Hepatocyte (in vitro differentiated cells): ENCODE data around the gene IQCF6. TPM values are rescaled to one million over a fixed set of nuclear protein-coding genes. Genes with fewer than 3 reads are reported as not detected.
"Not testable (repeated sequence)": the region's sequence is repeated elsewhere in the genome, so short reads cannot be mapped to it uniquely, and the experiment has no call there.

Source experiments
- DNase-seq: peaks from one replicate; pipeline ENCODE4 v3.0.0-alpha.2; 2016; ENCODE audit warnings: low spot score
- H2AFZ ChIP-seq: fragments of 200-600 bp; sonication (generic); 2 replicates; pipeline ENCODE4 v1.6.0; 2016; ENCODE audit warnings: antibody characterized with exemption, mild to moderate bottlenecking
- H3K27ac ChIP-seq: fragments of 200-600 bp; sonication (generic); 2 replicates; pipeline ENCODE4 v1.5.1; 2016; ENCODE audit warnings: mild to moderate bottlenecking
- H3K27me3 ChIP-seq: fragments of 200-600 bp; sonication (generic); 2 replicates; pipeline ENCODE4 v1.6.1; 2016
- H3K36me3 ChIP-seq: fragments of 200-600 bp; sonication (generic); replicated peaks from 2 replicates; pipeline ENCODE4 v1.5.1; 2016; ENCODE audit warnings: low read depth; ENCODE audit not compliant: insufficient read depth
- H3K4me1 ChIP-seq: fragments of 200-600 bp; sonication (generic); 2 replicates; pipeline ENCODE4 v1.5.1; 2016; ENCODE audit warnings: mild to moderate bottlenecking, moderate library complexity; ENCODE audit not compliant: insufficient read depth
- H3K4me2 ChIP-seq: fragments of 200-600 bp; sonication (generic); 2 replicates; pipeline ENCODE4 v1.6.0; 2016
- H3K4me3 ChIP-seq: fragments of 200-600 bp; sonication (generic); 2 replicates; pipeline ENCODE4 v1.5.1; 2016; ENCODE audit warnings: mild to moderate bottlenecking
- H3K79me2 ChIP-seq: fragments of 200-600 bp; sonication (generic); 2 replicates; pipeline ENCODE4 v1.6.0; 2017; ENCODE audit warnings: mild to moderate bottlenecking
- H3K9me2 ChIP-seq: fragments of 200-600 bp; sonication (generic); replicated peaks from 2 replicates; pipeline ENCODE4 v1.6.0; 2017; ENCODE audit warnings: mild to moderate bottlenecking; ENCODE audit not compliant: insufficient read depth
- H3K9me3 ChIP-seq: fragments of 200-600 bp; sonication (generic); 2 replicates; pipeline ENCODE4 v1.5.1; 2016; ENCODE audit warnings: low read depth, mild to moderate bottlenecking
- H4K20me1 ChIP-seq: fragments of 200-600 bp; sonication (generic); 2 replicates; pipeline ENCODE4 v1.6.0; 2016; ENCODE audit warnings: mild to moderate bottlenecking; ENCODE audit not compliant: insufficient read depth, poor library complexity, severe bottlenecking
- CTCF ChIP-seq: fragments of 200-600 bp; sonication (generic); IDR thresholded peaks from 2 replicates; pipeline ENCODE4 v1.5.1; 2016; ENCODE audit warnings: antibody characterized with exemption, mild to moderate bottlenecking; ENCODE audit not compliant: poor library complexity
- EZH2 ChIP-seq: fragments of 200-600 bp; sonication (generic); IDR thresholded peaks from 2 replicates; pipeline ENCODE4 v1.6.1; 2016; ENCODE audit warnings: antibody characterized with exemption, mild to moderate bottlenecking, borderline replicate concordance
- EZH2phosphoT487 ChIP-seq: fragments of 200-600 bp; sonication (generic); IDR thresholded peaks from one replicate; pipeline ENCODE4 v1.6.1; 2018; ENCODE audit warnings: antibody characterized with exemption, mild to moderate bottlenecking, low read depth, moderate library complexity; ENCODE audit not compliant: unreplicated experiment, severe bottlenecking
- WGBS: methylation state at CpG from one replicate; pipeline ENCODE4 v1.1.6; 2016; ENCODE audit warnings: low lambda C conversion rate; ENCODE audit errors: missing lambda C conversion rate; 5-methylcytosine and 5-hydroxymethylcytosine counted together
- polyA plus RNA-seq: library from polyadenylated mRNA; unstranded; fragments of >200 nt; fragmentation: Nextera tagmentation; extraction: Ambion mirVana; gene quantifications from 2 replicates; pipeline ENCODE4 v1.2.1, GENCODE V29; 2016
- total RNA-seq: library from RNA; depleted of rRNA; stranded (reverse); fragments of >200 nt; gene quantifications from 2 replicates; pipeline ENCODE4 v1.2.3, GENCODE V29; 2014

IQCF6 gene
- total and polyA plus RNA-seq, 2 experiments from 2014 or later, result not detected

DNA sequence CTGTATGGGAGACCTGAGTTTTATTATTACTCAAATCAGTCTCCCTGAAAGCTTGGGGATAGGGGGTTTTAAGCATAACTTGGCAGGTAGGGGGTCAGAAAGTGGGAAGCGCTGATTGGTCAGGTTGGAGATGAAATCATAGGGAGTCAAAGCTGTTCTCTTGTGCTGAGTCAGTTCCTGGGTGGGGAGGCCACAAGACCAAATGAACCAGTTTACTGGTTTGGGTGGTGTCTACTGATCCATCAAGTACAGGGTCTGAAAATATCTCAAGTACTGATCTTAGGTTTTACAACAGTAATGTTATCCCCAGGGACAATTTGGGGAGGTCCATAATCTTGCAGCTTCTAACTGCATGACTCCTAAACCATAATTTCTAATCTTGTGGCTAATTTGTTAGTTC lies 17.8 kb upstream of the IQCF6 start:
- TF ChIP-seq CTCF, result no peak
- TF ChIP-seq EZH2, result no peak
- no peak for TF ChIP-seq EZH2phosphoT487
- Histone ChIP-seq H3K36me3 (no peaks in the 10 kb centered on the region), H2AFZ (no peak overlapping the region), H3K27ac (no peak overlapping the region), H3K27me3 (peaks cover 12% of the 10 kb centered on the region), H4K20me1 (no peaks in the 10 kb centered on the region), H3K9me3 (no peaks in the 10 kb centered on the region), H3K4me2 (no peak overlapping the region), H3K4me3 (no peak overlapping the region), H3K4me1 (no peaks in the 10 kb centered on the region), H3K79me2 (no peaks in the 10 kb centered on the region), H3K9me2 (no peaks in the 10 kb centered on the region)
- no peak for DNase-seq
- 100% methylated on average over 1 of the region's 1 CpG for whole genome bisulfite sequencing

- H3K4me2 ChIP-seq, result no peak overlapping the region
- H4K20me1 ChIP-seq, result no peaks in the 10 kb centered on the region
- 40% methylated on average over 2 of the region's 2 CpGs for WGBS
- no peaks in the 10 kb centered on the region for H3K79me2 ChIP-seq
- no peak overlapping the region for H3K4me3 ChIP-seq
- H3K36me3 ChIP-seq, result no peaks in the 10 kb centered on the region
- no peaks in the 10 kb centered on the region for H3K9me3 ChIP-seq
- no peak overlapping the region for H3K27ac ChIP-seq
- no peak for DNase-seq
- peaks cover 12% of the 10 kb centered on the region for H3K27me3 ChIP-seq
- H3K9me2 ChIP-seq, result no peaks in the 10 kb centered on the region
- no peak for TF ChIP-seq EZH2
- H2AFZ ChIP-seq, result no peak overlapping the region
- no peaks in the 10 kb centered on the region for H3K4me1 ChIP-seq
Measured at GRCh38 chr3:51794206-51794605, 15.2 kb upstream of the IQCF6 start.

- no peak overlapping the region for H2AFZ ChIP-seq
- DNase-seq, result no peak
- no peaks in the 10 kb centered on the region for H3K4me1 ChIP-seq
- H3K4me3 ChIP-seq, result no peak overlapping the region
- H3K27ac ChIP-seq, result no peak overlapping the region
- H3K27me3 ChIP-seq, result peaks cover 12% of the 10 kb centered on the region
- no peaks in the 10 kb centered on the region for H3K79me2 ChIP-seq
- no peaks in the 10 kb centered on the region for H3K9me2 ChIP-seq
- no peak overlapping the region for H3K4me2 ChIP-seq
- no peaks in the 10 kb centered on the region for H3K9me3 ChIP-seq
- H3K36me3 ChIP-seq, result no peaks in the 10 kb centered on the region
- no peak for TF ChIP-seq EZH2
- no peak for TF ChIP-seq EZH2phosphoT487
- no peak for TF ChIP-seq CTCF
- 86% methylated on average over 7 of the region's 7 CpGs for WGBS
- no peaks in the 10 kb centered on the region for H4K20me1 ChIP-seq
Measured at GRCh38 chr3:51792206-51792605, 13.2 kb upstream of the IQCF6 start.

GRCh38 chr3:51789437-51789836 lies 10.4 kb upstream of the IQCF6 start:
- H3K4me3 ChIP-seq, result no peak overlapping the region
- no peaks in the 10 kb centered on the region for H3K79me2 ChIP-seq

DNA sequence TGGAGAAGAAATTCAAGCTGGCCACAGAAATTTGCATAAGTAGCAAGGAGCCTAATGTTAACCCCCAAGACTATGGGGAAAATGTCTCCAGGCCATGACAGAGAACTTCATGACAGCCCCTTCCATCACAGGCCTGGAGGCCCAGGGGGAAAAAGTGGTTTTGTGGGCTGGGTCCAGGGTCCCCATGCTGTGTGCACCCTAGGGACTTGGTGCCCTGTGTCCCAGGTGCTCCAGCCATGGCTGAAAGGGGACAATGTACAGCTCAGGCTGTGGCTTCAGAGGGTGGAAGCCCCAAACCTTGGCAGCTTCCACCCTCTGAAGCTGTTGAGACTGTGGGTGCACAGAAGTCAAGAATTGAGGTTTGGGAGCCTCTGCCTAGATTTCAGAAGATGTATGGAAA lies 8.5 kb upstream of the IQCF6 start:
- not testable (repeated sequence) for H2AFZ ChIP-seq, DNase-seq, H3K9me2 ChIP-seq, H4K20me1 ChIP-seq, H3K27me3 ChIP-seq, H3K27ac ChIP-seq, H3K9me3 ChIP-seq, H3K79me2 ChIP-seq, H3K4me3 ChIP-seq, H3K36me3 ChIP-seq, H3K4me2 ChIP-seq, H3K4me1 ChIP-seq

More at GRCh38 chr3:51789437-51789836, 10.4 kb upstream of the IQCF6 start:
- H3K4me1 ChIP-seq, result no peaks in the 10 kb centered on the region
- TF ChIP-seq CTCF (no peak), EZH2phosphoT487 (no peak), EZH2 (no peak)
- H3K4me2 ChIP-seq, result no peak overlapping the region
- no peaks in the 10 kb centered on the region for H3K9me3 ChIP-seq
- no peak for DNase-seq
- no peak overlapping the region for H2AFZ ChIP-seq
- no peak overlapping the region for H3K27ac ChIP-seq
- no peaks in the 10 kb centered on the region for H4K20me1 ChIP-seq
- no peaks in the 10 kb centered on the region for H3K9me2 ChIP-seq
- no peaks in the 10 kb centered on the region for H3K36me3 ChIP-seq
- peaks cover 4% of the 10 kb centered on the region for H3K27me3 ChIP-seq
- 100% methylated on average over 1 of the region's 1 CpG for WGBS
